HG02973 (cell line): ENCODE measurements around the gene PXMP4.
"Not testable (repeated sequence)": the region's sequence is repeated elsewhere in the genome, so short reads cannot be mapped to it uniquely, and the experiment has no call there.

Source experiments
- ATAC-seq: cut with Tn5 transposase; IDR thresholded peaks from one replicate; pipeline ENCODE4 v1.9.1; 2021; ENCODE audit warnings: moderate library complexity; ENCODE audit not compliant: unreplicated experiment

The PXMP4 gene

GRCh38 chr20:33719989-33720709 lies at the start of gene PXMP4:
PXMP4 (minus strand) TSS chr20:33720310; CDS start chr20:33720207, 103 bp downstream.
- peak; percentile 93 for ATAC-seq

GRCh38 chr20:33769043-33769442 lies 48.9 kb upstream of the PXMP4 start:
- ATAC-seq: no peak

GRCh38 chr20:33767777-33768138 lies 47.6 kb upstream of the PXMP4 start:
- ATAC-seq: no peak

DNA sequence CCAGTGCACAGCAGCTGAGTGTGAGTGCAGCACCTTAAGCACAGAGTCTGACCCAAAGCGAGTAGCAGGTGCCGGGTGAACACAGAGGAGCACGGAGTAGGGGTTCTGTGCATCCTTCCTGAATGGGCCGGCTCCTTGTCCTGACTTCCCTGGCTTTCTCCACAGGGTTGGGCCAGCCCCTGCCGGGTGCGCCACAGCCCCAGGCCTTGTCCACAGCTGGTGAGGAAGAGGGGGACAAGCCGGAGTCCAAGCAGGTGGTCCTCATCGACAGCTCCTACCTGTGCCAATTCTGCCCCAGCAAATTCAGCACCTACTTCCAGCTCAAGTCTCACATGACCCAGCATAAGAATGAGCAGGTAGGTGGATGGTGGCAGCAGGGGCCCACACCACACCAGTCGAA lies 46.6 kb upstream of the PXMP4 start:
- ATAC-seq: no peak

GRCh38 chr20:33765592-33765991 lies 45.5 kb upstream of the PXMP4 start:
- no peak for ATAC-seq

GRCh38 chr20:33765099-33765498 lies 45.0 kb upstream of the PXMP4 start:
- no peak for ATAC-seq

DNA sequence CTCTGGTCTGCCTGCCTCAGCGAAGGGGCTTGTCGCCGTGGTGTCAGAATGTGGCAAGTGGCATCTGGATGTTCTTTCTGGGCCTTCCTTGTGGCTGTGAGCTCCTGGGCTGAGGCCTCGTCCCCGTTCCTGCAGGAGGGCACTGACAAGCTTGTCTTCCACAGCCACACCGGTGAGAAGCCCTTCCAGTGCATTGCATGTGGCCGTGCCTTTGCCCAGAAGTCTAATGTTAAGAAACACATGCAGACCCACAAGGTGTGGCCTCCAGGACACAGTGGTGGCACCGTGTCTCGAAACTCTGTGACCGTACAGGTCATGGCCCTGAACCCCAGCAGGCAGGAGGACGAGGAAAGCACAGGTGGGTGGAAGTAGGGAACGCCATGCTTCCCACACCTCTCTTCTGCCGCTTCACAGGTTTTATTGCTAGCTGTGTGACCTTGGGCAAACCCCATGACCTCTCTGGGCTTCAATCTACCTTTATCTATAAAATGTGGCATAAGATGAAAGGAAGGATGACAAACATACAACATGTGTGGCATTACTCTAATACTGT lies 41.7 kb upstream of the PXMP4 start:
- ATAC-seq: no peak

GRCh38 chr20:33757458-33757857 lies 37.3 kb upstream of the PXMP4 start:
- no peak for ATAC-seq

GRCh38 chr20:33757046-33757445 lies 36.9 kb upstream of the PXMP4 start:
- no peak for ATAC-seq

DNA sequence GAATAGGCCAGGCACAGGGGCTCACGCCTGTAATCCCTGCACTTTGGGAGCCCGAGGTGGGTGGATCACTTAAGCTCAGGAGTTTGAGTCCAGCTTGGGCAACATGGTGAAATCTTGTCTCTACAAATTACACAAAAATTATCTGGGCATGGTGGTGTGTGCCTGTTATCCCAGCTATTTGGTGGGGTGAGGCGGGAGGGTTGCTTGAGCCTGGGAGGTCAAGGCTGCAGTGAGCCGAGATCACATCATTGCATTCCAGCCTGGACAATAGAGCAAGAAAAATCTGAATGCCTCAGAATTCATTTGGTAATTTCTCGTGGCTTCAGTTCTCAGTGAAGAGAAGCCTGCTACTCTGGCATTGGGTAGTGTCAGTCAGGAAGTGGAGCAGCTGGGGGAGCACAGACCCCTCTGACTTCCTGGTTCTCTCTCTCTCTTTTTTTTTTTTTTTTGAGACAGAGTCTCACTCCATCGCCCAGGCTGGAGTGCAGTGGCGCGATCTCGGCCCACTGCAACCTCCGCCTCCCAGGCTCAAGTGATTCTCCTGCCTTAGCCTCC lies 35.9 kb upstream of the PXMP4 start:
- ATAC-seq: not testable (repeated sequence)

DNA sequence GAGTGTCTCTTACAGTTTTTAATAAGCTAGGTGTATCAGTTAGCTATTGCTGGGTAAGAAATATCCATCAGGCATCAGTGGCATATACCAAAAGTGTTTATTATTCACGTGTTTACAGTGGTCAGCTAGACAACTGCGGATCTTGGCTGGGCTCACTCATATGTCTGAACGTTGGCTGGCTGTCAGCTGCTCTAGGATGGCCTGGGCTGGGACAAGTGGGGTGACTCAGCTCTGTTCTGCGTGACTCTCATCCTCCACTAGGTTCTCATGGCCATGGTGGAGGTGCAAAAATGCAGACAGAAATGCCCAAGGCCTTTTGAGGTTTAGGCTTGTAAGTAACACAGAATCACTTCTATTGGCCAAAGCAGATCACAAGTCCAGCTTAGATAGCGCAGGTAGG lies 33.7 kb upstream of the PXMP4 start:
- no peak for ATAC-seq

DNA sequence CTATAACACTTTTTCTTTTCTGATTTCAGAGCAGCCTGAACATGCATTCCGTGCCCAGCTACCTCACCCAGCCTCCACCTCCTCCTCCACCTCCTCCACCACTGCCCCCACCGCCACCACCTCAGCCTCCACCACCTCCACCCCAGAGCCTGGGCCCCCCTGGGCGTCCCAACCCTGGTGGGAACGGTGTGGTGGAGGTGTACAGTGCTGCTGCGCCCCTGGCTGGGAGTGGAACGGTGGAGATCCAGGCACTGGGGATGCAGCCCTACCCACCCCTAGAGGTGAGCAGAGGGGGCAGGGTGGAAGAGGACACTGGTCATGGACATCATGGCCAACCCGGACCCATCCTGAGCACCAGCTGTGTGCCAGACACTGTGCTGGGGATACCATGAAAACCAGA lies 33.0 kb upstream of the PXMP4 start:
- no peak for ATAC-seq

GRCh38 chr20:33751775-33752174 lies 31.7 kb upstream of the PXMP4 start:
- ATAC-seq: no peak

GRCh38 chr20:33746325-33746998 lies 26.4 kb upstream of the PXMP4 start:
- ATAC-seq: no peak

DNA sequence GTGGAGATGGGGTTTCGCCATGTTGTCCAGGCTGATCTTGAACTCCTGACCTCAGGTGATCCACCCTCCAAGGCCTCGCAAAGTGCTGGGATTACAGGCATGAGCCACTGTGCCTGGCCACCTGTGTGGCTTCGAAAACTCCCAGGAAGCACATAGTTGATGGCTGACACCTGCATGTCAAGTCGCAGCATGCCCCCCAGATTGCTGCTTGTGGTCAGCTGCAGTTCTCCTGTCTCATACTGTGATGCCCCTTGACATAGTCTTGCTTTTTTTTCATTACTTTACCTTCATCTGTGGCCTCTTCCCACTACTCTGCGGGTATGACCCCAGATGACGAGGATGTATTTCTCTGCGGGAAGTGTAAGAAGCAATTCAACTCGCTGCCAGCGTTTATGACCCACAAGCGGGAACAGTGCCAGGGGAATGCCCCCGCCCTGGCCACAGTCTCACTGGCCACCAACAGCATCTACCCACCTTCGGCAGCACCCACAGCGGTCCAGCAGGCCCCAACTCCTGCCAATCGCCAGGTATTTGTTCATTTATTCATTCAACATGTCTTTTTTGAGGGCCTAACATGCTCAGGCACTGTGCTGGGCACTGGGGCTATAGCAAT lies 24.8 kb upstream of the PXMP4 start:
- no peak for ATAC-seq

DNA sequence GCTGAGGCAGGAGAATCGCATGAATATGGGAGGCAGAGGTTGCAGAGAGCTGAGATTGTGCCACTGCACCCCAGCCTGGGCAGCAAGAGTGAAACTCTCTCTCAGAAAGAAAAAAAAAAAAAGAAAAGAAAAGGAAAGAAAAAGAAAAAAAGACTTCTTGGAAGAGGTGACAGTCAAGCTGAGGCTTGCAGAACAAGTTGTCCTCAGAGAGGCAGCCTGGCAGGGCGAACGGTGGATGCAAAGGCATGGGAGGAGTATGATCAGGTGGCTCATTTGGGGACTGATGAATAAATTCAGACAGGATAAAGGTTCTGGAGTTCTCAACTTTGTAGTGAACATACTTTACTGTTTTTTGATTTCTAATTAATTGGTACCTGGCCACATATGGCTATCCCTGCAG lies 24.1 kb upstream of the PXMP4 start:
- no peak for ATAC-seq

DNA sequence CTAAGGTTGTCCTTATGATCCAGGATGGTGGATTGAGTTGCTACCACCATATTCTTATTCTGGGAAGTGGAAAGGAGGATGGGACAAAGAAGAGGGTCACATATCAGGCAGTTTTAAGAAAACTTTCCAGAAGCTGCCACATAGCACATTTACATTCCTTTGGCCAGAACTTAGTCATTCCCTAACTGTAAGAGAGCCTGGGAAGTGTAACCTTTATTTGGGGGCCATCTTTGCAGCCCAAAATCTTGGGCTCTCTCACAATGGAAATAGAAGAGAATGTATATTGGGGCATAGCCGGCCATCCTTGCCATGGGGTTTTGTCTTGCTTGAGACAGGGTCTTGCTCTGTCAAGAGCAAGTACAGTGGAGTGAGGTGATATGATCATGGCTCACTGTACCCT lies 20.1 kb upstream of the PXMP4 start:
- ATAC-seq: no peak

DNA sequence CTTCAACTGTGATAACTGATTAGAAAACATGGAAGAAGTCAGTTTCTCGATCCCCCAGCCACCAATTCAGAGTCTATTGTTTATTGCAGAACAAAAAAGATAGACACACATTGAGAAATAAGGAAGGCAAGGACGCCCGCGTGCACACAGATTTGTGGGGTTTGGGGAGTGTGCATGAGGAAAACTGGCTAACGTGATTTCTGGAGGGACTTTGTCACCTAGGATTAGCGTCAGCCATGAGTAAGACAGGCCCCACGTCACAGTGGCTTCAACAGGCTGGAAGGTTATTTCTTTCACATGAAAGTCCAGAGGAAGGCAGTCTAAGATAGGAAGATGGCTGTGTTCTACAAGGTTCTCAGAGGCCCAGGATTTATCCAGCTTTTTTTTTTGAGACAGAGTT lies 19.4 kb upstream of the PXMP4 start:
- no peak for ATAC-seq

DNA sequence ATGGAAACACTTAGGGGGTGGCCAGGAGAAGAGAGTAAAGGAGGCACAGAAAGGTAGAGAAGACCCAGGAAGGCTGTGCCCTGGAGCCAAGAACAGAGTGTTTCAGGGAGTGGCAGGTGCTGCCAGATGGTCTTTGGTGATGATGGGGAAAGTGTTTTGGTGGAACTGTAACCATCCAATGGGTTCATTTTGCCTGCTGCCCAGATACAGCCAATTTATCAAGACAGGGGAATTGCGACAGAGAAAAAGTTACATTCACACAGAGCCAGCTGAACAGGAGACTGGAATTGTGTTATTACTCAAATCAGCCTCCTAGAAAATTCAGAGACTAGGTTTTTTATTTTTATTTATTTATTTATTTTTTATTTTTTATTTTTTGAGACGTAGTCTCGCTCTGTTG lies 16.9 kb upstream of the PXMP4 start:
- ATAC-seq: no peak

DNA sequence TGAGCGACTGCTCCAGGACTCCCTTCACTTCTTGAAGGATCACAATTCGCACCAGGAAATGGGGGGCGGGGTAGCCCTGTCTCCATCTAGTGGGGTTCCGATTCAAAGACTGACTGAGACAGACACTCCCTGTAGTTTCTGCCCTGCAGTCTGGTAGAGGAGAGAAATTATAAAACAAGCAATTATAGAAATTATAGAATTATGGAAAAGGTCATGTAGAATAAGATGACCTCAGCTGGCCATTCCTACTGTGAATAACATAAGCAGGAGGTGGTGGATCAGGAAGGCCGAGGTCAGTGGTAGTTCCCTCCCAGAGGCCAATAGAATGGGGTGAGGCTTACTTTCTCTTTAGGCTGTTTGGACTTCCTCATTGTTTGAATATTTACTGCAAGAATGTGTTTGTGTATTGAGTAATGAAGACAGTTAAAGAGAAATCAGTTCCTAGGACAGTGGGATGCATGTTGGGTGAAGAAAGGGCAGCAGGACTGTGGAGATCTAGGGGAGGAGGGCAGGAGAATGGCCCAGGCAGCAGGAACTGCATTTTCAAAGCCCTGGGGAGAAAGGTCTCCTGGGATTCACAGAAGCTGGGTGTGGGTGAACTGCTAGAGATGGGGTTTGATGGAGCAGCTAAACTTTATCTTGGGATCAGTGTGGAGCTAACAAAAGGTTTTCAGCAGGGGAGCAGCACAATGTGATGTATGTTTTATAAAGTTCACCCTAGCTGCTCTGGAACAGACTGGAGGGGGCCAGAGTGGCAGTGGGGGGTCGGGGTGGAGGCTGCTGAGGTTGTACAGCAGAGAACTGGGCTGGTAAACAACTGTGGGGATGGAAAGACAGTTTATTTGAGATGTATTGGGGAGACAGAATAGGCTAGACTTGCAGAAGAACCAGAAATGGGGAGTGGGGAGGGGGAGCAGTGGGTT lies 13.8 kb upstream of the PXMP4 start:
- no peak for ATAC-seq
